Measurements from ENCODE around the gene FITM1. TPM values are rescaled to one million over a fixed set of nuclear protein-coding genes. Genes with fewer than 3 reads are reported as not detected.

The FITM1 gene
- total RNA-seq, 1 donor from 2014 or later: 0.59 TPM

DNA sequence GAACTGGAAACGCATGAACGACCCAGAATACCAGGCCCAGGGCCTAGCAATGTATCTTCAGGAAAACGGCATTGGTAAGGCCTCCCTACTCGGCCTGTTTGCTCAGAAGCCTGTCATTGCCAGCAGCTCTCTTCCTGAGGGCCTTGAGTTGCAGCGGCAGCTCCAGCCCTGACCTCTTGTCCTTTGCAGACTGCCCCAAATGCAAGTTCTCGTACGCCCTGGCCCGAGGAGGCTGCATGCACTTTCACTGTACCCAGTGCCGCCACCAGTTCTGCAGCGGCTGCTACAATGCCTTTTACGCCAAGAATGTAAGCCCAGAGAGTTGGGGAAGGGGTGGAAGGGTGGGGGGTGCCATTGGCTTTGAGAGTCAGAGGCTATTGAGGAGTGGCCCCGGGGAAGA, 26.9 kb downstream of the FITM1 start:
- H3K27me3 Mint-ChIP-seq (ENCODE audit: unreplicated experiment): peaks cover 12% of the 10 kb centered on the region
- no peak overlapping the region for H3K27ac Mint-ChIP-seq (ENCODE audit: unreplicated experiment)
- H3K4me1 Mint-ChIP-seq (ENCODE audit: unreplicated experiment): peaks cover 25% of the 10 kb centered on the region
- no peaks in the 10 kb centered on the region for H3K9me3 Mint-ChIP-seq (ENCODE audit: unreplicated experiment)
- TF ChIP-seq CTCF (IDR thresholded peaks at IDR 0.05; ENCODE audit: unreplicated experiment): no peak
- DNase-seq (ENCODE audit: low spot score): no peak
- H3K36me3 Mint-ChIP-seq (ENCODE audit: low read depth, unreplicated experiment): peaks cover 37% of the 10 kb centered on the region
- no peak overlapping the region for H3K4me3 Mint-ChIP-seq (ENCODE audit: unreplicated experiment)

DNA sequence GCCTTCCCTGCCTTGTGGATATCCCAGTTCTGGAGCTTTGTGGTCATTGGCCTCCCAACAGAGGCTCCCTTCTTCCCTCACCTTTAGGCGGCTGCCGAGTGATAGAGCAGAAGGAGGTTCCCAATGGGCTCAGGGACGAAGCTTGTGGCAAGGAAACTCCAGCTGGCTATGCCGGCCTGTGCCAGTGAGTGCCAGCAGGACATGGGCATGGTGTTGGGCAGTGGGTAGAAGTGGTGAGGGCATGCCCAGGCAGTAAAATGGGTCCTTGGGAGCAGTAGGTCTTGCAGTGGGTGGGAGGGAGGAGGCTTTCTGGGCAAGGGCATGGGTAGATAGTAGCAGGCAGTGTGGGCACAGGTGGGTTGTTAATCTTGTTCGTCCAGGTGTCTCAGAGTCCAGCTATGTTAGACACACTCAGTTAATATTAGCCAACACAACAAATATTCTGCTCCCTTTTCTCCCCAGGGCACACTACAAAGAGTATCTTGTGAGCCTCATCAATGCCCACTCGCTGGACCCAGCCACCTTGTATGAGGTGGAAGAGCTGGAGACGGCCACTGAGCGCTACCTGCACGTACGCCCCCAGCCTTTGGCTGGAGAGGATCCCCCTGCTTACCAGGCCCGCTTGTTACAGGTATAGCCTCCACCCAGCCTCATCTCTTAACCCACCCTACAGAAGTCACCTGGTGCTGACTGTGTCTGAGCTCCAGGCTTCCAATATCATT, 29.5 kb downstream of the FITM1 start:
- Mint-ChIP-seq H3K4me3 (ENCODE audit: unreplicated experiment) (peak overlapping the region; percentile 11), H3K36me3 (ENCODE audit: low read depth, unreplicated experiment) (peaks cover 45% of the 10 kb centered on the region), H3K27me3 (ENCODE audit: unreplicated experiment) (peaks cover 9% of the 10 kb centered on the region), H3K4me1 (ENCODE audit: unreplicated experiment) (peaks cover 21% of the 10 kb centered on the region), H3K27ac (ENCODE audit: unreplicated experiment) (no peak overlapping the region), H3K9me3 (ENCODE audit: unreplicated experiment) (no peaks in the 10 kb centered on the region)
- DNase-seq (ENCODE audit: low spot score): no peak
- TF ChIP-seq CTCF (IDR thresholded peaks at IDR 0.05; ENCODE audit: unreplicated experiment): no peak

GRCh38 chr14:24160499-24160849, 30.0 kb downstream of the FITM1 start:
- no peaks in the 10 kb centered on the region for H3K9me3 Mint-ChIP-seq (ENCODE audit: unreplicated experiment)
- peaks cover 9% of the 10 kb centered on the region for H3K27me3 Mint-ChIP-seq (ENCODE audit: unreplicated experiment)
- peaks cover 17% of the 10 kb centered on the region for H3K4me1 Mint-ChIP-seq (ENCODE audit: unreplicated experiment)
- H3K27ac Mint-ChIP-seq (ENCODE audit: unreplicated experiment): no peak overlapping the region
- no peak for DNase-seq (ENCODE audit: low spot score)
- no peak for TF ChIP-seq CTCF (IDR thresholded peaks at IDR 0.05; ENCODE audit: unreplicated experiment)
- H3K4me3 Mint-ChIP-seq (ENCODE audit: unreplicated experiment): no peak overlapping the region
- H3K36me3 Mint-ChIP-seq (ENCODE audit: low read depth, unreplicated experiment): peaks cover 49% of the 10 kb centered on the region

GRCh38 chr14:24160850-24161804, 30.7 kb downstream of the FITM1 start, which contains the start of gene IRF9:
Gene IRF9, plus strand, starts transcription at chr14:24161265. Its CDS starts 880 bp downstream, at chr14:24162145.
- TF ChIP-seq CTCF (IDR thresholded peaks at IDR 0.05; ENCODE audit: unreplicated experiment): peak; percentile 96
- Mint-ChIP-seq H3K4me1 (ENCODE audit: unreplicated experiment) (peaks cover 12% of the 10 kb centered on the region), H3K36me3 (ENCODE audit: low read depth, unreplicated experiment) (peaks cover 50% of the 10 kb centered on the region), H3K4me3 (ENCODE audit: unreplicated experiment) (peak within 1 kb of the TSS; percentile 91), H3K27me3 (ENCODE audit: unreplicated experiment) (peaks cover 11% of the 10 kb centered on the region), H3K27ac (ENCODE audit: unreplicated experiment) (peak within 1 kb of the TSS; percentile 70), H3K9me3 (ENCODE audit: unreplicated experiment) (no peaks in the 10 kb centered on the region)
- DNase-seq (ENCODE audit: low spot score): peak; percentile 97

Measured in endothelial cell (in vitro differentiated cells).